ENCODE data around the gene PTPN4.

DNA sequence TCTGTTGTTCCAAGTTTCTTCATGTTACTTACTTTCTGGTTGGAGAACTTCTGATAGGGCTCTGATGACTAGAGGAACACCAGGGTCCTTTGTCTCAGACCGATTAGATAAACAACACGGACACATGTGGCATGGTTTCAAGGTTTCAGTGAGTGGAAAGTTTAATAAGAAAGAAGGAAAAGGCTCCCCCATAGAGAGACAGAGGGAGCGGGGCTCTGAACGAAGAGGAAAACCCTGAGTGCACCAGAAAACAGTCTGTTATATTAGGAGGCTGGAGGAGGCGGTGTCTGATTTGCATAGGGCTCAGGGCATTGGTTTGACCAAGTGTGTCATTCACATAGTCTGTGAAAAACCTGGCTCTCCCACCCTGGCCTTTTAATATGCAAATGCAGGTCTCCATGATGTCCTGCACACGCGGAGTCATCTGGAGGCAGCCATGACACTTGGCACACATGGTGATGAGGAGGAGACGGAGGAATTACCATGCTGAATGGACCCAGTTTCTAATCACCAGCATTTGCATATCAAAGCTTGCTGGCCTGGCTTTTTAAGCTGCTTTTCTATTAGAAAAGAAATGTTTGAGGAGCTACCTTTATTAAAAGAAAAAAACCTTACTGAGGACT lies 94.2 kb downstream of the PTPN4 start:
- TF ChIP-seq POLR2A (IDR thresholded peaks at IDR 0.05) (no peak), CTCF (IDR thresholded peaks at IDR 0.05) (no peak)

All from testis (tissue), 2 donors.